ENCODE results near the gene ASIP.
"Not testable (repeated sequence)": the region's sequence is repeated elsewhere in the genome, so short reads cannot be mapped to it uniquely, and the experiment has no call there.

ASIP gene

DNA sequence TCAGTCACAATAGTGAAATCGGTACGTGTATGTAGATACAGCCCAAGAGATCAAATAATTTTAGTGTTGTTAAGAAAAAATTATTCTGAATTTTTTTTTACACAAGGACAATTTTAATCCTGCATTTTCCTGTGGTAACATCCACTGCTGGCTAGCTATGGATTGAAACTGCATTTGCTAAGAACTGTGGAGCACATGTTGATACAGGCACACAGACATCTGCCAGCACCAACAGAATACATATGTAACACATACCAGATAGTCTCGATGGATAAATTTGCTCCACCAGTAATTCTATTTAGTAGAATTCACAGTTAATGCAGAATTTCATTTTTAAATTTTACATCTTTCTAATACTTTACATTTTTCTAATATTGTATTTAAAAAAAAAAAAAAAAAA lies 2.2 kb downstream of the ASIP start:
- DNase-seq, result no peak

DNA sequence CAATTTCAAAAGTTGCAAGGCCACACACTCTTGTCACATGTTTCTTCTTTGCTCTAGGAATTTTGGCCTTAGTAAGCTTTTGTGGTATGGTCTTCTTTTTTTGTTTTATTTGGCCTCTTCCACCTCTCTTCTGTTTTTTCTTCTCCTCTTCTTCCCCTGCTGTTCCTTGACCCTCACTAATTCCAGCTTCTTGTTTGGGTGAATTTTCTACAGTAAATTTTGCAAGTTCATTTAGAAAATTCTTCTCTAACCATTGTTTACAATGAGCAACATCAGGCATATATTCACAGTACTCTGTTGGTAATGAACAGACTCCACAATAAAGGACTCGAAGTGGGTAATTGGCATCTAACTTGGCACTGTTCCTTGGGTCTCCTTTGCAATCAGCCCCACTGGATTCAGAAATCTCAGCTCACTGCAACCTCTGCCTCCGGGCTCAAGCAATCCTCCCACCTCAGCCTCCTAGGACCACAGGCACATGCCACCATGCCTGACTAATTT lies 5.0 kb downstream of the ASIP start:
- DNase-seq, result no peak

DNA sequence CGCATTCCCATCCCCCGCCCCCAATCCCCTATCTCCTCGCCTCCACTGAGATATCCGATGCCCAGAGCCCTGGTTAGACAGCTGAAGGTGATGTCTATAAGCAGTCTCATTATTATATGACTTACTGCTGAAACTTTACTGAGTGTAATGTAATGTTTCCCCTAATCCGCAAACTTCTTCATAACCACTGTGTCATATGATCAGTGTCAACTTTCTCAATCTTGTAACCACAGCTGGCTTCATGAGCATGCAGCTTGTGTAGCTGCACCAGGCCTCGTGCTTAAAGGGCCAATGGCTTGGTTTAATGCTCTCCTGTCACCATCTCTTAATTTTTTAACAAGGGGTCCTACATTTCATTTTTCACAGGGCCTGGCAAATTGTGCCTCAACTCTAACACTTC lies 8.1 kb downstream of the ASIP start:
- DNase-seq, result peak; percentile 59

GRCh38 chr20:34250005-34250404 lies 8.8 kb downstream of the ASIP start:
- DNase-seq, result no peak

DNA sequence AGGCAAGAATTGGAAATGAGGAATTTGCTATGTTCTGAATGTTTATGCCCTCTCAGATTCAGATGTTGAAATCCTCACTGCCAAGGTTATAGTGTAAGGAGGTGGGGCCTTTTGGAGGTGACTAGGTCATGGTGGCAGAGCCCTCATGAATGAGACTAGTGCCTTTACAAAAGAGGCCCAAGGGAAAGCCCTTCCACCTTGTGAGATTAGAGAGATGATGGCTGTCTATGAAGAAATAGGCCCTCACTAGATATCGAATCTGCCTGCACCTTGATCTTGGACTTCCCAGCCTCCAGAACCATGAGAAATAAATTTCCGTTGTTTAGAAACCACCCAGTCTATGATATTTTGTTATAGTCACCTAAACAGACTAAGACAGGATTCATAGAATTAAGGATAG lies 10.4 kb downstream of the ASIP start:
- DNase-seq, result no peak

- not testable (repeated sequence) for DNase-seq
These were observed 11.3 kb downstream of the ASIP start for GRCh38 chr20:34252431-34253086.

GRCh38 chr20:34254979-34255378 lies 13.8 kb downstream of the ASIP start:
- no peak for DNase-seq

- DNase-seq, result no peak
These were observed 15.5 kb downstream of the ASIP start for GRCh38 chr20:34256629-34257124.

DNA sequence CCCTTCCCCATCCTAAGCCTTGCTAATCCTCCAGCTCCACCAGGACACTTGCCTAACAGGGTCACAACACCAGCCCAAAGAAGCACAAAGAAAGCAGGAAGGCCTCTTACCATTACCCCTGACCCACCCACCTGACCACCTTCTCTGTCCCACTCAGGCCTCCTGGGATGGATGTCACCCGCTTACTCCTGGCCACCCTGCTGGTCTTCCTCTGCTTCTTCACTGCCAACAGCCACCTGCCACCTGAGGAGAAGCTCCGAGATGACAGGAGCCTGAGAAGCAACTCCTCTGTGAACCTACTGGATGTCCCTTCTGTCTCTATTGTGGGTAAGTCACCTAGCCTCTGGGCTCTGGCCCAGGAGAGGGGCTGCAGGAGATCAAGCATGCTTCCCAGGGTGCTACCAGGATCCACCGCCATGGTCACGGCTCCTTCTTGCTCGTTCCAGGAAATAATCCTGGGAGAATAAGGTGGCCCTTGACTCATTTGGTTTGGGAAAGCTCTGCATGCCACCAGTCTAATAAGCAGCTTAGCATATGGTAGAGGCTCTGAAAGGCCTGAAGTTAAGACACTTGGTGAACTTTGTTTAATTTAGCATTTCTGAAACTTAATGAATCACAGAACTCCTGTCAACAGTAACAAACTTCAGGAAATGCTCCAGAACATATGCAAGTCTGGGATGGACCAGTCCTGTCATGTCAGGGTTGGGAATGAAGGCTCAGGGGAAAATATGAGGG lies 19.2 kb downstream of the ASIP start:
- no peak for DNase-seq

DNA sequence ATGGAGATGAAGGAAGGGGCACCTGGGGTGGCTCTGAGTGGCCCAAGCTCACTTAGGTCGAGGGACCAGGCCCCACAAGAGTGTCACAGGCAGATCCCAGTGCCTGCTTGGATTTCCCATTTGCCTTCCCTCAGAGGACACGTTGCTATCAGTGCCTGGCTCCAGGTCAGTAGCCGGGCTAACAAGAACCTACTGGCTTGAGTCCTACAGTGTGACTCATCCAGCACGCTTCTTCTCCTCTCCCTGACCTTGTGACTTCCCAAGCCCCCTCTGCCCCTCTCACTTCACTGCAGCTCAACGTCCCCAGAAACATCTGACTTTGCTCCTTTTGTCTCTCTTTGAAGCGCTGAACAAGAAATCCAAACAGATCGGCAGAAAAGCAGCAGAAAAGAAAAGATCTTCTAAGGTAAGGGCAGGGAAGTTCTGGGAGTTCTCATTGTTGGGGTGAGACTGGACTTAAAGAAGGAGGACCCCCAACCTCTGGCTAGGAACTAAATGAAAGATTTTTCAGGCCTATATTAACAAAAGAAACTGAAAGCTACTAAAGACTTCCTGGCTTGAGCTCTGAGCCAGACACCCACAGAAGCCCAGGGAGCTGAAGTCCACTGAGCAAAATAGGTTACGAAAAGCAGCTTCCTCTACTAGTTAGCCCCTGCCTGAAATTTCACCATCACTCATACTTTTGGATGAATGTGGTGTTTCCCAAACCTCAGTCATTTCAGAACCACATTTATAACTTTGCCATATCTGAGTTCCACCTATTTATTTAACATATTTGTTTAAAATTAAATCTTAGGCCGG lies 21.5 kb downstream of the ASIP start:
- peak; percentile 26 for DNase-seq

GRCh38 chr20:34263468-34263867 lies 22.2 kb downstream of the ASIP start:
- DNase-seq, result not testable (repeated sequence)

- DNase-seq, result no peak
These were observed 22.9 kb downstream of the ASIP start for GRCh38 chr20:34264141-34264540.

GRCh38 chr20:34268145-34268544 lies 26.9 kb downstream of the ASIP start:
- no peak for DNase-seq

- no peak for DNase-seq
These were observed 27.8 kb downstream of the ASIP start for GRCh38 chr20:34268851-34269636.

GRCh38 chr20:34269996-34270627 lies 28.9 kb downstream of the ASIP start:
- no peak for DNase-seq

DNA sequence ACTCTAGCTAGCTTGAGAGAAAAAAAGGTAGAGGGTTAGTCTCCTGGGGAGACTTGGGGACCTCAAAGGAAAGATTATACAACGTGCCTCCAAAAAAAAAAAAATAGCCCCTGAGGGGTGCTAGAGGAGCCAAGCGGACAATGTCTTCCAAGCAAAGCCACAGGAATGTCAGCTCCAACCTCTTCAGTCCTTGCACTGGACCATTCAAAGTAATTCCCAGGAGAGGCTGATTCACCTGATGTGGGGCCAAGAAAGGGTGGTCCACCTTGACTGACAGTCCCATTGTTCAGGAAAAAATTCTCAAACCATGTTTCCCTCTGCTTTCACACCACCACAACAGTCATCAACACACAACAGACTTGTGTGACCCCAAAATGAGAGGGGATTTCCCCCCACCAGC lies 30.7 kb downstream of the ASIP start:
- no peak for DNase-seq

- no peak for DNase-seq
These were observed 33.5 kb downstream of the ASIP start for GRCh38 chr20:34274694-34275093.

DNA sequence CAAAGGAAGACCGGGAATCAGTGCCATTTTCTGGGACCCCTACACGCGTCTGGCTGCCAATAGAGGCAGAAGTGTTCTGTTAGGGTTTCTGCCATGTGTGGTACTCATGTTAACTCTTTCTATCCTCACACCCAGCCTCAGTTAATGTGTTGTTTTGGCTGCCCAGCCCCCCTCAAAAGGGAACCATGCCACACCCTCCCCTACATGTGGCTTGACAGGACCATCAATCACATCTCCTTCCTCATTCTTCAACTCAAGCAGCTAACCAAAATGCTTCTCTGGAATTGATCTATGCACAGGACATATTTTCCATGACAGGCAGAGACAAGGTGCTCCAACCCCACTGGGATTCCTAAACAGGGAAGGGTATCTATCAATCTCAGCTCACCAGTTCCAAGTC lies 40.0 kb downstream of the ASIP start:
- no peak for DNase-seq

GRCh38 chr20:34282041-34282440 lies 40.8 kb downstream of the ASIP start:
- DNase-seq, result no peak

- no peak for DNase-seq
These were observed 42.6 kb downstream of the ASIP start for GRCh38 chr20:34283844-34284243.

- DNase-seq, result no peak
These were observed 44.2 kb downstream of the ASIP start for GRCh38 chr20:34285450-34285849.

GRCh38 chr20:34287500-34287899 lies 46.3 kb downstream of the ASIP start:
- not testable (repeated sequence) for DNase-seq

All from NK-92 treated with Interleukin-12 subunit alpha and Interleukin-12 subunit beta, amount 100 ng/mL, for 24 hours (cell line).